ENCODE measurements around the gene CIBAR2.

CIBAR2 gene

GRCh38 chr16:85096921-85097320 is 15.4 kb downstream of the CIBAR2 start:
- no peak for TF ChIP-seq CTCF (IDR thresholded peaks at IDR 0.05; ENCODE audit: extremely low read depth, missing control alignments)
- no peak for DNase-seq (ENCODE audit: low spot score)

- no peak for TF ChIP-seq CTCF (IDR thresholded peaks at IDR 0.05; ENCODE audit: extremely low read depth, missing control alignments)
These were observed 17.5 kb downstream of the CIBAR2 start for GRCh38 chr16:85094812-85095211.

DNA sequence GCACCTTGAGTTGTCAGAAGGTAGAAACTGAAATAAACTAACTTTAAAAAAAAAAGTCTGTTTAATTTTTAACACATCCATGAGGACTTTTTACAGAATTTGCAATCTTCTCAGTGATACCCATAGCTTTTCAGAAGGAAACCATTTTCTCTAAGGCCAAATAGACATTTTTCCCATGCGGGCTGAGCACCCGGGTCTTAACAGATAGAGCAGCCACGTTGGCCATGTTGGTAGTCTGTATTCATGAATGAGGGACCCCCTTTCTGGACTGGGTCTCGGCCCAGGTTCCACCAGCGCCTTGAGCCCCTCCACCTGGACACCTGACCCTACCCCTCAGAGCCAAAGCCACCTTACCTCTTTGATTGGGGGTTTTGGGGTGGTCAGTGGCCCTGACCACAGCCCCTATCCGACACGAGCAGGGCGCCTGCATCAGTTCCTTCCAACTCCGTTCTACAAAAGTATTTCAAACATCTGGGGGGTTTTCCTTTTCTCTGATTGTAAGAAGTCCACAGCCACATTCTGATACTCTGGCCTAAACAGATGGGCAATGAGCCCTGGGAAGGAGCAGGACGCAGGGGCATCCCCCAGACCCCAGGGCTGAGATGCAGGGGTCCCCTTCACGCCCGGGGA is 18.0 kb downstream of the CIBAR2 start:
- DNase-seq (ENCODE audit: low spot score) = no peak

More at GRCh38 chr16:85094812-85095211, 17.5 kb downstream of the CIBAR2 start:
- DNase-seq (ENCODE audit: low spot score) = no peak

DNA sequence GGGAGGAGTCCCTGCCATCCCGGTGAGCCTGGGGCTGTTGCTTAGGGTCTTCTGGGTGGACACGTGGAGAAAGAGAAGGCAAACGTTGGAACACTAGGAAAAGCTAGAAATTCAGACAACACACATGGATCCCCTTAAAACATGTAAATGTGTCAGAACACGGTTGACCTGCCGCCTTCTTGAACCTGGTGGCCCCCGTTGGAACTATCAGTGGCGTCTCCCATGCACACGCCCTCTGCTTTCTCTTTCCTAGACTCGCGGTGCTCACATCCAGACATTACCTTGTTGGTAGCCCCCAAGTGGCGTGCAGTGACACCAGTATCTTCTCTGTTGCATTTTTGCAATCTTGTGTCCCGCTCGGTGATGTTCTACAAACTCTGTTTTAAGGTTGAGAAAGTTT is 18.6 kb downstream of the CIBAR2 start:
- TF ChIP-seq CTCF (IDR thresholded peaks at IDR 0.05; ENCODE audit: extremely low read depth, missing control alignments) = no peak
- DNase-seq (ENCODE audit: low spot score) = no peak

More for the DNA sequence above, 18.0 kb downstream of the CIBAR2 start:
- TF ChIP-seq CTCF (IDR thresholded peaks at IDR 0.05; ENCODE audit: extremely low read depth, missing control alignments) = no peak

- no peak for DNase-seq (ENCODE audit: low spot score)
These were observed 19.4 kb downstream of the CIBAR2 start for GRCh38 chr16:85092851-85093250.

DNA sequence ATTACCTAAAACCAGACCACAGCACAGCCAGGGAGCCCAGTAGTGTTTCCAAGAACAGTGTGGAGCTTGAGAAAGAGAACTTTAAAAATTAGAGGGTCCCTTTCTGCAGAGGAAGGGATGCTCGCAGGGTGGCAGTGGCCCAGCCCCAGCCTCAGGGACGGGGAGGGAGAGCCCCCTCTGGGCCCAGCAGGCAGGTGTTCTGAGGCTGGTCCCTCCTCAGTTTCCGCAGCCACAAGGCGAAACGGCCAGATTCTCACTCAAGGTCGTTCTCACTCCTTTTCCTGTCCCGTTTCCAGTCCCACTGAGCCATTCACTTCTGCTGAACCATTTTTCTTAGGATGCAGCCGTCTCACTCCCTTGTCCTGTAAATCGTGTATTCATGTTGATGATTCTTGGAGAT is 20.0 kb downstream of the CIBAR2 start:
- no peak for TF ChIP-seq CTCF (IDR thresholded peaks at IDR 0.05; ENCODE audit: extremely low read depth, missing control alignments)
- DNase-seq (ENCODE audit: low spot score) = no peak

More at GRCh38 chr16:85092851-85093250, 19.4 kb downstream of the CIBAR2 start:
- TF ChIP-seq CTCF (IDR thresholded peaks at IDR 0.05; ENCODE audit: extremely low read depth, missing control alignments) = no peak

- DNase-seq (ENCODE audit: low spot score) = no peak
- no peak for TF ChIP-seq CTCF (IDR thresholded peaks at IDR 0.05; ENCODE audit: extremely low read depth, missing control alignments)
These were observed 20.8 kb downstream of the CIBAR2 start for GRCh38 chr16:85091522-85091910.

Data from GM20000 (cell line).